ENCODE results near the gene PRUNE2. TPM values are rescaled to one million over a fixed set of nuclear protein-coding genes. Genes with fewer than 3 reads are reported as not detected.
A peak's percentile ranks its signal among the peaks of the same experiment; 100 is the strongest.

Gene PRUNE2
- total RNA-seq, 2 experiments from 2014 or later: 0.38 to 0.72 TPM

GRCh38 chr9:76616780-76617179 lies 289.1 kb downstream of the PRUNE2 start:
- intact Hi-C loops (cut with micrococcal nuclease): no loop called here
- no peaks in the 10 kb centered on the region for H3K36me3 Mint-ChIP-seq (ENCODE audit: low read depth)
- no peak overlapping the region for H3K27ac Mint-ChIP-seq
- no peak for DNase-seq
- H3K27me3 Mint-ChIP-seq: peaks cover 23% of the 10 kb centered on the region
- ChIA-PET POLR2A (no interaction called here), CTCF (interaction anchor here (1.0 to 1.1 kb wide), 2 partner anchors 19 to 223 kb away, joined by 3 to 4 read pairs; partner anchors contain the start of gene RFK)
- H3K9me3 Mint-ChIP-seq: no peaks in the 10 kb centered on the region
- TF ChIP-seq CTCF (IDR thresholded peaks at IDR 0.05): no peak
- peaks cover 8% of the 10 kb centered on the region for H3K4me1 Mint-ChIP-seq (ENCODE audit: low read depth)
- no peak for ATAC-seq
- H3K4me3 Mint-ChIP-seq: no peak overlapping the region

DNA sequence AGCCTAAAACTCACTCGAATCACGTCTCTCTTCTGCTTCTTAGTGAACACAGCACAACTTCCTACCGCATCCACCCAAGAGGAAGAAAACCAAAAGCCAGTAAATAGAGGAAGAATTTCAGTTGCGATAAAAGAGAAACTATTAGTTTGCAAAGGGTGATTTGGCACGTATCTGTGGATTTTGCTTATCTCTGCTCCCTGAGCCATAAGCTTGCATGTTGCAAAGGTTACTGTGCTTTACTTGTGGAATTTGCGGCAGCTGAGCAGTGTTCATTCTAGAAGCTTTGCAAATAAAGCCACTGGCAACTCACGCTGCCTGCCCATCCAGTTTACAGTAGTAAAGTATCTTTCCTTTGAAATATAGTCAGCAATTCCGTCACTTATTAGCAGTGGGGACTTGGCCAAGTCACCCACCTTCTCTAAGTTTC lies 290.7 kb downstream of the PRUNE2 start:
- ATAC-seq (no peak), DNase-seq (no peak)
- intact Hi-C loops (cut with micrococcal nuclease): no loop called here
- peaks cover 8% of the 10 kb centered on the region for H3K4me1 Mint-ChIP-seq (ENCODE audit: low read depth)
- no peak overlapping the region for H3K27ac Mint-ChIP-seq
- peaks cover 18% of the 10 kb centered on the region for H3K27me3 Mint-ChIP-seq
- ChIA-PET CTCF (interaction anchor here (0.9 to 1.1 kb wide), 2 partner anchors 9 to 22 kb away, joined by 3 read pairs; no protein-coding TSS in a partner anchor), POLR2A (no interaction called here)
- TF ChIP-seq CTCF (IDR thresholded peaks at IDR 0.05): no peak
- H3K9me3 Mint-ChIP-seq: no peaks in the 10 kb centered on the region
- H3K4me3 Mint-ChIP-seq: no peak overlapping the region
- H3K36me3 Mint-ChIP-seq (ENCODE audit: low read depth): no peaks in the 10 kb centered on the region

GRCh38 chr9:76613974-76614373 lies 291.9 kb downstream of the PRUNE2 start:
- ChIA-PET POLR2A (no interaction called here), CTCF (no interaction called here)
- ATAC-seq: no peak
- H3K27ac Mint-ChIP-seq: no peak overlapping the region
- H3K4me1 Mint-ChIP-seq (ENCODE audit: low read depth): peaks cover 8% of the 10 kb centered on the region
- no peak for TF ChIP-seq CTCF (IDR thresholded peaks at IDR 0.05)
- intact Hi-C loops (cut with micrococcal nuclease): no loop called here
- no peak overlapping the region for H3K4me3 Mint-ChIP-seq
- no peaks in the 10 kb centered on the region for H3K36me3 Mint-ChIP-seq (ENCODE audit: low read depth)
- no peaks in the 10 kb centered on the region for H3K9me3 Mint-ChIP-seq
- no peak for DNase-seq
- peaks cover 18% of the 10 kb centered on the region for H3K27me3 Mint-ChIP-seq

DNA sequence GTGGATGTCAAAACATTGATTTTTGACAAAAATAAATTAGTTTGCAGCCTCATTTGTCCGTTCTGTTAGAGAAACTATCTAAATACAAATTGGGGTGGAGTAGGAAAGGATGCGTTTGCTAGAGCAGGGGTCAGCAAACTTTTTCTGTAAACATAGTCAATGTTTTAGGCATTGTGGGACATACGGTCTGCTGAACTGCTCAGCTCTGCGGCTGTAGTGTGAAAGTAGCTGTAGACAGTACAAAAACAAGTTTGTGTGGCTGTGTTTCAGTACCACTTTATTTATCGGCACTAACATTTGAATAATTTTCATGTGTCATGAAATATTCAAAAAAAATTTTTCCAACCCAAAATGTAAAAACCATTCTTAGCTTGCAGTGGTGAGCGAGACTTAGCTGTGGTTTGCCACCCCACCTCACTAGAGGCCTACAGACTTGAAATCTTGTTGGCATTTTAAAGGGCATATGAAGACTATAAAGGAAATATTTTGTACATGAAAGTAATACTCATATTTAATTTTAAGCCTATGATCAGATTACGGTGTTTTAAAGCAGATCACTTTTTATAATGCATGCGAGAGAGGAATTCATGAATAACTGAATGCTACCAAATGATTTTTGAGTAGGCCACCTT lies 292.6 kb downstream of the PRUNE2 start:
- ATAC-seq: no peak
- peaks cover 17% of the 10 kb centered on the region for H3K27me3 Mint-ChIP-seq
- ChIA-PET POLR2A (no interaction called here), CTCF (interaction anchor here (0.6 kb wide), 1 partner anchor 36 kb away, joined by 3 read pairs; no protein-coding TSS in a partner anchor)
- no peak for TF ChIP-seq CTCF (IDR thresholded peaks at IDR 0.05)
- H3K4me1 Mint-ChIP-seq (ENCODE audit: low read depth): peaks cover 8% of the 10 kb centered on the region
- H3K9me3 Mint-ChIP-seq: no peaks in the 10 kb centered on the region
- no peak overlapping the region for H3K27ac Mint-ChIP-seq
- DNase-seq: peak; percentile 12
- H3K36me3 Mint-ChIP-seq (ENCODE audit: low read depth): no peaks in the 10 kb centered on the region
- no peak overlapping the region for H3K4me3 Mint-ChIP-seq
- intact Hi-C loops (cut with micrococcal nuclease): no loop called here

- ChIA-PET POLR2A (interaction anchor here (0.5 to 0.7 kb wide), 2 partner anchors 8 kb away, joined by 3 read pairs; no protein-coding TSS in a partner anchor), CTCF (no interaction called here)
- ATAC-seq (no peak), DNase-seq (no peak)
- Mint-ChIP-seq H3K27ac (no peak overlapping the region), H3K36me3 (ENCODE audit: low read depth) (no peaks in the 10 kb centered on the region), H3K27me3 (peaks cover 4% of the 10 kb centered on the region), H3K4me3 (no peak overlapping the region), H3K9me3 (no peaks in the 10 kb centered on the region), H3K4me1 (ENCODE audit: low read depth) (peaks cover 3% of the 10 kb centered on the region)
- intact Hi-C loops (cut with micrococcal nuclease): no loop called here
- no peak for TF ChIP-seq CTCF (IDR thresholded peaks at IDR 0.05)
These were observed 295.9 kb downstream of the PRUNE2 start for GRCh38 chr9:76610011-76610352.

All from activated CD8-positive, alpha-beta T cell treated with anti-CD3 and anti-CD28 coated beads for 36 hours (primary cell).